Skin of body (tissue), 2 donors: ENCODE measurements around the gene NAB2. TPM values are rescaled to one million over a fixed set of nuclear protein-coding genes. Genes with fewer than 3 reads are reported as not detected.
A peak's percentile ranks its signal among the peaks of the same experiment; 100 is the strongest.

Source experiments
- DNase-seq: peaks from one replicate; lab custom pipeline; 2025; lab: John Stamatoyannopoulos, UW
- total RNA-seq: library from RNA; depleted of rRNA; stranded (reverse); fragments of >200 nt; gene quantifications from one replicate; pipeline ENCODE4 v1.2.3, GENCODE V29; 2014

NAB2 gene
- total RNA-seq, 1 donor from 2014 or later, result 35.7 TPM

GRCh38 chr12:57133013-57133569 lies 44.2 kb downstream of the NAB2 start:
- DNase-seq, result no peak

DNA sequence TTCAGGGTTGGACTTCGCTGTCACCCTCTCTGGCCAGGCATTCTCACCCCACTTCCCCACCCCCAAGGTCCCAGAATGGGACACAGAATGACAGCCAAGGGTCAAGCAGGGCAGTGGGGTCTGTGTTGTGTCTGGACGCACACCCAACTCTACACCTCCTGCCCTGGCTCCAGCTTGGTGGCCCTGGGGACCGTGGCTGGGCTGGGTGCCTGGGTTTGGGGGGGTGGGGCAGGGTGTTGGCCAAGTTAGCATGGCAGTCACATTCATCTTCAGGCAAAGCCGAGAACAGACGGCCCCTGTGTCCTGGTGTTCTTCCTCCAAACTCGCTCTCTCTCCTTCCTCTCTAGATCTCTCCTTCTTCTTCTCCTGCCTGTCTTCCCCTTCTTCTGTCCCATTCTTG lies 45.0 kb downstream of the NAB2 start:
- DNase-seq, result no peak

DNA sequence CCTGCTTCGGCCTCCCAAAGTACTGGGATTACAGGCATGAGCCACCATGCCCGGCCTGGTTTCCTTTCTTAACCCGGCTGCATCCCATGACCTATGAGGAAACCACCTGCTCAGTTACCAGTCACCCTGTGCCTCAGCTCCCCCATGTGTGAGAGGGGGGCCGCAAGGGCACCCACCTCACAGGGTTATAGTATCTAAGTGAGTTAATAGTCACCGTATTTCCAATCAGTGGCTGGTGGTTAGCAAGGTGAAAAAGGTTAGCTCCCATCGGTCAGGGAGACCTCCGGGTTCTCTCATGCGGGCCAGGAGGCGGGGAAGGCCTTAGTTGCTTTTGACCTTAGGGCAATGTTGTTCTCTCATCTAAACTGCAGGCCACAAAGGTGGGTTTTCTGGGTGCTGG lies 46.0 kb downstream of the NAB2 start:
- DNase-seq, result no peak

DNA sequence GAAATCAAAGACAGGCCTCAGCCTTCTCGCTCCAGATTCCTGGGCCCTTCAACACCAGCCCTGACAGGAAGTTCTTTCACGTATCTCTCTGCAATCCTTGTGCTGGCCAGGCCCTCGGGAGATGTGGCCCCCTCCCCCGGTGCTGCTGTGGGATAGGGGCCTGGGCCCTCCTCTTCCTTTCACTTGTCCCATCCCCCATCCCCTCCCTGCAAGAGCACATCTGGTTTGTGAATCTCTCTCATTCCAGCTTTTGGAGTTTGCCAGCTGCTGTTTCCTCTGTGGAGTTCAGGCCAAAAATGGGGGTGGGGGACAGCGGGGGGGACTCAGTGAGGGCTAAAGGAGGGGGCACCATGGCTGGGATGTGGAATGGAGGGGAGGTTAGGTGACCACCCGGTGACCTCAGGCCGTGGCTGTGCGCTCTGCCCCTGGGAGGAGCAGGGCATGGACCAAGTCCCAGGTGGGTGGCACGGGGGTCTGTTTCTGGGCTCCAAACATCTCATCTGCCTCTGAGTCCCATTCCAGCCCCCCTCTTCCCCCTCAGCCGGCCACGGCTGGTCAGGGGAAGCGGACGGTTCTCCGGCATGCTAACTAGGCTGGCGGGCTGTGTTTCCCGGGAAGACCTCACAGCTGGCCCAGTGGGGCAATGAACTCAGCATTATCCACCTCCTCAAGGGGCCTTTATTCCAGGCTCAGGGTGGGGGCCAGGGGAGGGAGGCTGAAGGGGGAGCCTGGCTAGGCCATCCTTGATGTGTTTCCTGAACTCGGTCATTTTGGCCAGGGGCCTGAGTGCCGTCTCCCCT lies 46.8 kb downstream of the NAB2 start:
- DNase-seq, result peak; percentile 93

DNA sequence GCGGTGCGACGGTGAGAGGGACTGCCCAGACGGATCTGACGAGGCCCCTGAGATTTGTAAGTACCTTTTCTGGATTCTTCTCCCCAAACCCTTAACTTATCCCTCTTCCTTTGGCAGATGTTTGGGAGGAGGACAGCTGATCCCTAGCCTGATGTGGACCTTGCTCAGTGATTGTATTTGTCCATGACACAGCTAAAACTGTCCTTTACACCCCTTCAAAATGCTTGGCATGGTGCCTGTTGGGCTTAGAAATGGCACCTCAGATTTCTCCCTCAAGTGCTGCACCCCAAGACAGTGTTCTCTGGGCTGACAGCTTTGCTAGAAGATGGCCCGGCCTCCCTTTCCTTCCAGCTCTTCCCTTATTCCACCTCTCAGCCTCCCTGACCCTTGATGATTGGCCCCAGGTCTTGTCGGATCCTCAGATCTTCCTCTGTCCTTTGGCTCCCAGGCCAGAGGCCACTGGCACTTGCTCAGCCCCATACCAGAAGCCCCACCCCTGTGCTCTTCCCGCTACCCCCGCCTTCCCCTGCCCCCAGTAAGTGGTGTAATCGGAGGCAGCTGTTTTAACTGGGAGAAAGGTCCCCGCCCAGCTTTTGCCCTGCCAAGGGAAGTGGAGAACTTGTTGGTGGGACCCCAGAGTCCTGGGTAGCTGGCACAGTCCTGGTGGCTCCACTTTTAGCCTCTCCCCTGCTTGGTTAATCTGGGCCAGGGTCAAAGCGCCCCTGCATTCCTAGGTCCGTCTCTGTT lies 49.8 kb downstream of the NAB2 start:
- DNase-seq, result no peak

GRCh38 chr12:57139796-57140649 lies 51.1 kb downstream of the NAB2 start:
- DNase-seq, result no peak

- no peak for DNase-seq
Measured at GRCh38 chr12:57141249-57141648, 52.3 kb downstream of the NAB2 start.

DNA sequence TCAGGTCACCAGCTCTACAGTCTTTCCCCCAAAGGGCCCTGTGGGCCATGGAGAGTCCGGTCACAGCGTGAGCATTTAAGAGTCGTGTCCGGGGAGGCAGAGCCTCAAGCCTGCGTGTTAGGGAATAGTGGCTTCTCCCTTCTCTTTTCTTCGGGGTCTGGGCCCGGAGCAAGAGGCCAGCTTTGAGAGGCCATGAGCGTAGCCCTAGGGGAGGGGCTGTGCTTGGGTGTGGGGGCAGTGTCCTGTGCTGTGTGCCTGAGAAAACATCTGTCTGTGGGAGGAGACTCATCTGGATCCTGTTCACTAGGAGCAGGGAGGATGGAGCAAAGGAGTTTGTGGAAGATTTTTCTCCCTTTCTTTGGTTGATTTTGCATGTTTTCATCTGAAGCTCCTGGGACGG lies 53.2 kb downstream of the NAB2 start:
- peak; percentile 14 for DNase-seq

DNA sequence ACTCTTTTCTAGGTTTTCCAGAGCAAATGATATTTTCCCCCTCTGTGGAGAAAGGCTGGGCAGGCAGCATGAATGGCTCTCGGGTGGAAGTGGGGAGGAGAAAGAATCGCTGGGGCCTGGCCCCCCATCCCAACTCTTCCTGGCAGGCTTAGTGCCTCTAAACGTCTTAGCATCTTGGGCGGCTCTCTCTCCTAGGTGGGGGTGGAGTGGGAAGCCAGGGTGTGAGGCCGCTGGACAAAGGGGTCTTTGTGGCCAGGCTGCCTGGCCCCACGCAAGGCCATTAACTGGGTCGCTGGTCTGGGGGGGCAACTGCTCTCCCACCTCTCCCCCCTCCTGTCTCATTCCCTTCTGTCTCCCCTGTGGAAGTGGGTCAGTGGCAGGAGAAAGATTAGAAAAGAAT lies 53.8 kb downstream of the NAB2 start:
- no peak for DNase-seq

GRCh38 chr12:57143454-57143853 lies 54.5 kb downstream of the NAB2 start:
- no peak for DNase-seq

Other genes with a start within 250 kb of the NAB2 start
- gene SDR9C7, start 154.7 kb upstream of the NAB2 start, total RNA-seq, result 7.1 TPM
- gene RDH16, start 131.5 kb upstream of the NAB2 start, total RNA-seq, result 0.69 TPM
- gene ZBTB39, start 82.6 kb upstream of the NAB2 start, total RNA-seq, result 4.8 TPM
- not detected for gene TAC3, start 72.6 kb upstream of the NAB2 start, total RNA-seq
- gene MYO1A, start 39.0 kb upstream of the NAB2 start, total RNA-seq, result 0.69 TPM
- gene NEMP1, start 10.3 kb upstream of the NAB2 start, total RNA-seq, result 12.5 TPM
- 82.7 TPM for gene STAT6, start 22.2 kb downstream of the NAB2 start, total RNA-seq
- 149 TPM for gene LRP1, start 39.4 kb downstream of the NAB2 start, total RNA-seq
- gene LRP1-AS, start 58.5 kb downstream of the NAB2 start, total RNA-seq, result not detected
- 6.6 TPM for gene NXPH4, start 127.7 kb downstream of the NAB2 start, total RNA-seq
- 48.8 TPM for gene SHMT2, start 140.6 kb downstream of the NAB2 start, total RNA-seq
- gene STAC3, start 162.1 kb downstream of the NAB2 start, total RNA-seq, result 20.2 TPM